Measurements from ENCODE around the gene TLCD2. TPM values are rescaled to one million over a fixed set of nuclear protein-coding genes. Genes with fewer than 3 reads are reported as not detected.
"Not testable (repeated sequence)": the region's sequence is repeated elsewhere in the genome, so short reads cannot be mapped to it uniquely, and the experiment has no call there.

TLCD2 gene
- total and polyA plus RNA-seq, 5 donors from 2014 or later, result 0.03 to 0.35 (median 0.17) TPM; not detected in 2

GRCh38 chr17:1713160-1713877 lies 3.1 kb upstream of the TLCD2 start:
- H3K9me3 Mint-ChIP-seq, result no peaks in the 10 kb centered on the region
- no peak overlapping the region for H3K4me3 ChIP-seq (ENCODE audit: low read depth, low read length)
- H3K4me1 ChIP-seq (ENCODE audit: control insufficient read depth, insufficient read depth, low read length, poor library complexity, severe bottlenecking), result peaks cover 51% of the 10 kb centered on the region
- H3K36me3 ChIP-seq (ENCODE audit: control insufficient read depth, insufficient read depth, low read length), result no peaks in the 10 kb centered on the region
- peak overlapping the region; percentile 8 to 64 (median 26) for H3K4me3 Mint-ChIP-seq
- peaks cover 34% of the 10 kb centered on the region for H3K27me3 Mint-ChIP-seq
- no peaks in the 10 kb centered on the region for H3K36me3 Mint-ChIP-seq
- no peak overlapping the region for H3K27ac Mint-ChIP-seq
- H3K27me3 ChIP-seq (ENCODE audit: control insufficient read depth, insufficient read depth, low read length), result no peaks in the 10 kb centered on the region
- DNase-seq (no peak), ATAC-seq (ENCODE audit: low read depth in 2 of 2) (no peak)
- H3K9me3 ChIP-seq (ENCODE audit: control insufficient read depth in 2 of 2, low read length in 2 of 2), result no peaks in the 10 kb centered on the region
- peaks cover 0 to 48% (median 10%) of the 10 kb centered on the region in 4 donors for H3K4me1 Mint-ChIP-seq
- H3K27ac ChIP-seq (ENCODE audit: insufficient read depth, low read length, poor library complexity, severe bottlenecking), result no peak overlapping the region

DNA sequence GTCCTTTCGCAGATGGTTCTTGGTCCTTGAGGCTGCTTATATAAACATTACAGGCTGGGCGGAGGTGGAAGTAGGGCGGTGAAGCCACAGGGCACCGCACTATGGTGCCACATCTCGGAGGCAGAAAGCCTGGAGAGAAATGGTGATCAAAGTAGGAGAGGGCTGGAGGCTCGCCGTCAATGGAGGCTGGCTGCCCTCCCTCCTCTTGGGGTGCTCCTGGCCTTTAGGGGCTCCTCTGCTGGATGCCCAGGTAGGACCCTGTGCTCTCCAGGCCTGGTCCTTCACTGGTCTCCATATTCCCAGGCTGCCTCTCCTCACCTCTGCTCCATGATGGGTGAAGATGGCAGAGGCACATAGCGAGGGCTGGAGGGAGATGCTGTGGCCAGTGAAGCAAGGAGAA lies 2.1 kb upstream of the TLCD2 start:
- ATAC-seq (ENCODE audit: low read depth in 2 of 2), result no peak
- H3K4me1 ChIP-seq (ENCODE audit: control insufficient read depth, insufficient read depth, low read length, poor library complexity, severe bottlenecking), result peaks cover 43% of the 10 kb centered on the region
- H3K27me3 Mint-ChIP-seq, result peaks cover 38% of the 10 kb centered on the region

GRCh38 chr17:1711804-1712203 lies 1.6 kb upstream of the TLCD2 start:
- H3K36me3 ChIP-seq (ENCODE audit: control insufficient read depth, insufficient read depth, low read length), result no peaks in the 10 kb centered on the region
- DNase-seq (no peak), ATAC-seq (ENCODE audit: low read depth in 2 of 2) (no peak)
- H3K27ac Mint-ChIP-seq, result peak overlapping the region in 1 of 3 donors; percentile 47
- H3K36me3 Mint-ChIP-seq, result no peaks in the 10 kb centered on the region
- no peaks in the 10 kb centered on the region for H3K9me3 ChIP-seq (ENCODE audit: control insufficient read depth in 2 of 2, low read length in 2 of 2)
- H3K4me1 Mint-ChIP-seq, result peaks cover 0 to 38% (median 3%) of the 10 kb centered on the region in 4 donors
- H3K4me3 Mint-ChIP-seq, result peak overlapping the region in 2 of 4 donors; percentile 64 to 83
- peaks cover 38% of the 10 kb centered on the region for H3K4me1 ChIP-seq (ENCODE audit: control insufficient read depth, insufficient read depth, low read length, poor library complexity, severe bottlenecking)
- H3K27ac ChIP-seq (ENCODE audit: insufficient read depth, low read length, poor library complexity, severe bottlenecking), result no peak overlapping the region
- H3K9me3 Mint-ChIP-seq, result no peaks in the 10 kb centered on the region
- H3K4me3 ChIP-seq (ENCODE audit: low read depth, low read length), result no peak overlapping the region
- no peaks in the 10 kb centered on the region for H3K27me3 ChIP-seq (ENCODE audit: control insufficient read depth, insufficient read depth, low read length)
- peaks cover 37% of the 10 kb centered on the region for H3K27me3 Mint-ChIP-seq

More for the DNA sequence above, 2.1 kb upstream of the TLCD2 start:
- H3K27me3 ChIP-seq (ENCODE audit: control insufficient read depth, insufficient read depth, low read length), result no peaks in the 10 kb centered on the region
- H3K27ac Mint-ChIP-seq, result peak overlapping the region in 1 of 3 donors; percentile 47
- H3K36me3 ChIP-seq (ENCODE audit: control insufficient read depth, insufficient read depth, low read length), result no peaks in the 10 kb centered on the region
- no peak for DNase-seq
- H3K4me3 Mint-ChIP-seq, result peak overlapping the region in 2 of 4 donors; percentile 55 to 64
- no peak overlapping the region for H3K4me3 ChIP-seq (ENCODE audit: low read depth, low read length)
- H3K4me1 Mint-ChIP-seq, result peaks cover 0 to 41% (median 7%) of the 10 kb centered on the region in 4 donors
- H3K9me3 Mint-ChIP-seq, result no peaks in the 10 kb centered on the region
- H3K27ac ChIP-seq (ENCODE audit: insufficient read depth, low read length, poor library complexity, severe bottlenecking), result no peak overlapping the region
- H3K9me3 ChIP-seq (ENCODE audit: control insufficient read depth in 2 of 2, low read length in 2 of 2), result no peaks in the 10 kb centered on the region
- H3K36me3 Mint-ChIP-seq, result no peaks in the 10 kb centered on the region

GRCh38 chr17:1710807-1711553 lies 803 bp upstream of the TLCD2 start:
- Mint-ChIP-seq H3K36me3 (no peaks in the 10 kb centered on the region), H3K27ac (peak overlapping the region; percentile 25 to 47 (median 38)), H3K27me3 (peaks cover 39% of the 10 kb centered on the region), H3K4me1 (peaks cover 0 to 34% (median 3%) of the 10 kb centered on the region in 4 donors), H3K9me3 (no peaks in the 10 kb centered on the region), H3K4me3 (peak overlapping the region; percentile 64 to 83 (median 72))
- Histone ChIP-seq H3K27me3 (ENCODE audit: control insufficient read depth, insufficient read depth, low read length) (no peaks in the 10 kb centered on the region), H3K9me3 (ENCODE audit: control insufficient read depth in 2 of 2, low read length in 2 of 2) (no peaks in the 10 kb centered on the region), H3K4me3 (ENCODE audit: low read depth, low read length) (no peak overlapping the region), H3K36me3 (ENCODE audit: control insufficient read depth, insufficient read depth, low read length) (no peaks in the 10 kb centered on the region), H3K4me1 (ENCODE audit: control insufficient read depth, insufficient read depth, low read length, poor library complexity, severe bottlenecking) (peaks cover 35% of the 10 kb centered on the region), H3K27ac (ENCODE audit: insufficient read depth, low read length, poor library complexity, severe bottlenecking) (no peak overlapping the region)
- no peak for ATAC-seq (ENCODE audit: low read depth in 2 of 2)
- no peak for DNase-seq

GRCh38 chr17:1709403-1709951 lies 700 bp downstream of the TLCD2 start:
- H3K4me3 ChIP-seq (ENCODE audit: low read depth, low read length), result no peak overlapping the region
- Mint-ChIP-seq H3K4me1 (peaks cover 0 to 30% (median 5%) of the 10 kb centered on the region in 4 donors), H3K36me3 (no peaks in the 10 kb centered on the region), H3K27ac (no peak overlapping the region), H3K27me3 (peaks cover 52% of the 10 kb centered on the region), H3K4me3 (no peak overlapping the region), H3K9me3 (peaks cover 0 to 2% (median 0%) of the 10 kb centered on the region in 7 donors)
- H3K9me3 ChIP-seq (ENCODE audit: control insufficient read depth in 2 of 2, low read length in 2 of 2), result no peaks in the 10 kb centered on the region
- no peaks in the 10 kb centered on the region for H3K27me3 ChIP-seq (ENCODE audit: control insufficient read depth, insufficient read depth, low read length)
- ATAC-seq (ENCODE audit: low read depth in 2 of 2) (peak in 1 of 2 donors; percentile 17), DNase-seq (no peak)
- no peak overlapping the region for H3K27ac ChIP-seq (ENCODE audit: insufficient read depth, low read length, poor library complexity, severe bottlenecking)
- no peaks in the 10 kb centered on the region for H3K36me3 ChIP-seq (ENCODE audit: control insufficient read depth, insufficient read depth, low read length)
- peaks cover 20% of the 10 kb centered on the region for H3K4me1 ChIP-seq (ENCODE audit: control insufficient read depth, insufficient read depth, low read length, poor library complexity, severe bottlenecking)

- H3K4me3 ChIP-seq (ENCODE audit: low read depth, low read length); H3K9me3 ChIP-seq (ENCODE audit: control insufficient read depth in 2 of 2, low read length in 2 of 2); H3K9me3 Mint-ChIP-seq; H3K36me3 Mint-ChIP-seq; DNase-seq; H3K27me3 ChIP-seq (ENCODE audit: control insufficient read depth, insufficient read depth, low read length); H3K36me3 ChIP-seq (ENCODE audit: control insufficient read depth, insufficient read depth, low read length); H3K27ac ChIP-seq (ENCODE audit: insufficient read depth, low read length, poor library complexity, severe bottlenecking); ATAC-seq (ENCODE audit: low read depth in 2 of 2): not testable (repeated sequence)
- Mint-ChIP-seq H3K4me3 (peak overlapping the region in 2 of 4 donors; percentile 8 to 56), H3K27me3 (peaks cover 50% of the 10 kb centered on the region), H3K27ac (peak overlapping the region in 1 of 3 donors; percentile 56), H3K4me1 (peaks cover 0 to 26% (median 5%) of the 10 kb centered on the region in 4 donors)
- H3K4me1 ChIP-seq (ENCODE audit: control insufficient read depth, insufficient read depth, low read length, poor library complexity, severe bottlenecking), result peaks cover 17% of the 10 kb centered on the region
Measured at GRCh38 chr17:1708791-1709346, 1.3 kb downstream of the TLCD2 start.

DNA sequence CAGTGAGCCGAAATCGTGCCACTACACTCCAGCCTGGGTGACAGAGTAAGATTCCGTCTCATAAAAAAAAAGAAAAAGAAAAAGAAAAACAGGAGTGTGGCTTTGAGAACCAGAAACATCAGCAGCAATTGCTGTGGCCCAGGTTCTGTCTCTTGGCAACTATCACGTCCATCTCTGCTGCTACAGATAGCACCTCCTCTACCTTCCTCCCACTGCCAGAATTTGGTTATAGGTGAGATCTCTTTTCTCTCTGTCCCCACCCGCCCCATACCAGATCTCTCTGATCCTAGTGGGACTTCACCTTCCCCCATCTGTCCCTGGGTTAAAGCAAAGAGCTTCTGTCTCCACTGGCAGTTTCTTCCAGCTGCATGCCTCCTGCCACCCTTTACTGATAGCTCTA lies 3.1 kb downstream of the TLCD2 start:
- Histone ChIP-seq H3K27ac (ENCODE audit: insufficient read depth, low read length, poor library complexity, severe bottlenecking) (no peak overlapping the region), H3K4me3 (ENCODE audit: low read depth, low read length) (no peak overlapping the region), H3K4me1 (ENCODE audit: control insufficient read depth, insufficient read depth, low read length, poor library complexity, severe bottlenecking) (peaks cover 17% of the 10 kb centered on the region), H3K9me3 (ENCODE audit: control insufficient read depth in 2 of 2, low read length in 2 of 2) (no peaks in the 10 kb centered on the region), H3K27me3 (ENCODE audit: control insufficient read depth, insufficient read depth, low read length) (no peaks in the 10 kb centered on the region), H3K36me3 (ENCODE audit: control insufficient read depth, insufficient read depth, low read length) (no peaks in the 10 kb centered on the region)
- Mint-ChIP-seq H3K4me3 (peak overlapping the region in 2 of 4 donors; percentile 6 to 72), H3K36me3 (no peaks in the 10 kb centered on the region), H3K4me1 (peaks cover 0 to 23% (median 5%) of the 10 kb centered on the region in 4 donors), H3K27ac (no peak overlapping the region), H3K27me3 (peaks cover 56% of the 10 kb centered on the region), H3K9me3 (peaks cover 0 to 2% (median 0%) of the 10 kb centered on the region in 7 donors)
- ATAC-seq (ENCODE audit: low read depth in 2 of 2) (peak in 1 of 2 donors; percentile 32), DNase-seq (no peak)

All from CD4-positive, CD25-positive, alpha-beta regulatory T cell (primary cell).